Type B pancreatic cell (in vitro differentiated cells): ENCODE data around the gene SPARC. TPM values are rescaled to one million over a fixed set of nuclear protein-coding genes. Genes with fewer than 3 reads are reported as not detected.

Experiments used
- DNase-seq: peaks from one replicate; pipeline ENCODE4 v3.0.0; 2021; ENCODE audit warnings: mixed read lengths; ENCODE audit not compliant: unreplicated experiment; ENCODE audit errors: extremely low spot score
- H3K27ac Mint-ChIP-seq: 2 replicates; pipeline ENCODE4 v1.8.0; 2021; ENCODE audit warnings: mild to moderate bottlenecking, mixed read lengths
- H3K27me3 Mint-ChIP-seq: 2 replicates; pipeline ENCODE4 v1.8.0; 2021; ENCODE audit warnings: mixed read lengths
- H3K36me3 Mint-ChIP-seq: 2 replicates; pipeline ENCODE4 v1.8.0; 2021; ENCODE audit warnings: mixed read lengths
- H3K4me1 Mint-ChIP-seq: one replicate; pipeline ENCODE4 v1.8.0; 2021; ENCODE audit warnings: mixed read lengths; ENCODE audit not compliant: unreplicated experiment
- H3K4me3 Mint-ChIP-seq: 2 replicates; pipeline ENCODE4 v1.8.0; 2021; ENCODE audit warnings: mild to moderate bottlenecking, mixed read lengths
- H3K9me3 Mint-ChIP-seq: 2 replicates; pipeline ENCODE4 v1.8.0; 2021; ENCODE audit warnings: mixed read lengths
- total RNA-seq: library from RNA; stranded (reverse); gene quantifications from 2 replicates; pipeline ENCODE4 v1.2.1, GENCODE V29; 2021; ENCODE audit warnings: low replicate concordance
- TF ChIP-seq, protein P1 (sequence below): fragments of 200-600 bp; sonication (generic); conservative IDR thresholded peaks from 2 replicates; pipeline ENCODE4 v1.5.0; 2021; ENCODE audit warnings: antibody characterized with exemption, mild to moderate bottlenecking

SPARC gene
- total RNA-seq, 1 donor from 2014 or later: 973 TPM

GRCh38 chr5:151719228-151720000 lies 32.7 kb upstream of the SPARC start:
- Mint-ChIP-seq H3K9me3 (no peaks in the 10 kb centered on the region), H3K36me3 (no peaks in the 10 kb centered on the region), H3K27ac (no peak overlapping the region), H3K27me3 (no peaks in the 10 kb centered on the region), H3K4me1 (peaks cover 4% of the 10 kb centered on the region), H3K4me3 (no peak overlapping the region)
- no peak for DNase-seq
- TF ChIP-seq, protein P1, sequence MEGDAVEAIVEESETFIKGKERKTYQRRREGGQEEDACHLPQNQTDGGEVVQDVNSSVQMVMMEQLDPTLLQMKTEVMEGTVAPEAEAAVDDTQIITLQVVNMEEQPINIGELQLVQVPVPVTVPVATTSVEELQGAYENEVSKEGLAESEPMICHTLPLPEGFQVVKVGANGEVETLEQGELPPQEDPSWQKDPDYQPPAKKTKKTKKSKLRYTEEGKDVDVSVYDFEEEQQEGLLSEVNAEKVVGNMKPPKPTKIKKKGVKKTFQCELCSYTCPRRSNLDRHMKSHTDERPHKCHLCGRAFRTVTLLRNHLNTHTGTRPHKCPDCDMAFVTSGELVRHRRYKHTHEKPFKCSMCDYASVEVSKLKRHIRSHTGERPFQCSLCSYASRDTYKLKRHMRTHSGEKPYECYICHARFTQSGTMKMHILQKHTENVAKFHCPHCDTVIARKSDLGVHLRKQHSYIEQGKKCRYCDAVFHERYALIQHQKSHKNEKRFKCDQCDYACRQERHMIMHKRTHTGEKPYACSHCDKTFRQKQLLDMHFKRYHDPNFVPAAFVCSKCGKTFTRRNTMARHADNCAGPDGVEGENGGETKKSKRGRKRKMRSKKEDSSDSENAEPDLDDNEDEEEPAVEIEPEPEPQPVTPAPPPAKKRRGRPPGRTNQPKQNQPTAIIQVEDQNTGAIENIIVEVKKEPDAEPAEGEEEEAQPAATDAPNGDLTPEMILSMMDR: peak; percentile 65

DNA sequence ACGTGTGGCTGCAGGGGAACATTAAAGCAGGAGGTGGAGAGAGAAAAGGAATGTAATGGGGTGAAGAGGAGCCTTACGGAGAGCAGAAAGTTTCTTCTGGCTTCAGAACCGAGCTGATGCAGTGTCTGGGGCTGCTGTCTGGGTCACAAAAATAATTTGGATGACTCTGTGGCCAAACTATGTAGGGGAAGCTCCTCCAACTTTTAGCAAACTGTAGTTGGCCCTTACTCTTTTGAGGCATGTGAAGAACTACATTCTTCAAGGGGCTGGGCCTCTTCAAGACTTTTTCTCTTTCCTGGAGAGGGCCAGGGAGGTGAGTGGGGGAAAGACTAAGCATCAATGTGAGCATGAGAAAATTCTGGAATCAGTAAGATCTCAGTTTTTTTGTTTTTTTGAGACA lies 31.9 kb upstream of the SPARC start:
- Mint-ChIP-seq H3K4me1 (peaks cover 4% of the 10 kb centered on the region), H3K4me3 (no peak overlapping the region), H3K36me3 (no peaks in the 10 kb centered on the region), H3K27ac (no peak overlapping the region), H3K27me3 (no peaks in the 10 kb centered on the region), H3K9me3 (no peaks in the 10 kb centered on the region)
- TF ChIP-seq, protein P1: no peak
- DNase-seq: no peak

GRCh38 chr5:151718153-151718552 lies 31.4 kb upstream of the SPARC start:
- DNase-seq: no peak
- H3K4me3 Mint-ChIP-seq: no peak overlapping the region
- no peaks in the 10 kb centered on the region for H3K36me3 Mint-ChIP-seq
- TF ChIP-seq, protein P1: no peak
- H3K27ac Mint-ChIP-seq: no peak overlapping the region
- H3K4me1 Mint-ChIP-seq: peaks cover 4% of the 10 kb centered on the region
- no peaks in the 10 kb centered on the region for H3K9me3 Mint-ChIP-seq
- H3K27me3 Mint-ChIP-seq: no peaks in the 10 kb centered on the region

GRCh38 chr5:151717416-151717815 lies 30.7 kb upstream of the SPARC start:
- TF ChIP-seq, protein P1: no peak
- DNase-seq: no peak
- Mint-ChIP-seq H3K36me3 (no peaks in the 10 kb centered on the region), H3K27me3 (no peaks in the 10 kb centered on the region), H3K4me3 (no peak overlapping the region), H3K4me1 (peaks cover 4% of the 10 kb centered on the region), H3K9me3 (no peaks in the 10 kb centered on the region), H3K27ac (no peak overlapping the region)

DNA sequence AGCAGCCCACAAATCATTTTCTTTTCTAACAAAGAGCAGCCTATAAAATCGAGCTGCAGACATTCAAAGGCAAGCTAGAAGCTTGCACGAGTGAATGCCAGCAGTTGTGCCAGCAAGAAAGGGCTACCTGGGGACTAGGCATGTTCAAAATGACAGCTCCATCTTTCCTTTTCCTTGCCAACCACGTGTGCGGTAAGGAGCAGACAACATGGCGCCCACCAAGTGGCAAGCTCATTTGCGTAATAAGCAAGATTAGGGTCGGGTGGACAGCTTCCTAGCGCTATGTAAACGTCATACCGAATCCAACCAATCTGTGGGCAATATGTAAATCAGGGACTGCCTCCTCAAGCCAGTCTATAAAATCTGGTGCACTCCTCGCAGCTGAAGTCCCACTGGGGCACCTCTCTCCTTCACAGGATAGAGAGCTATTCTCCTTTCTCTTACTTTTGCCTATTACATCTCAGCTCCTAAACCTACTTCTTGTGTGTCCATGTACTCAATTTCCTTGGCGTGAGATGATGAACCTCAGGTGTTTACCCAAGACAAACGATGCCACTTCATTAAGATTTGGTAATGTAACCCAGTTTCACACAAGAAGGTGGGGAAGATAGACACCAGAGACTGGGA lies 22.5 kb upstream of the SPARC start:
- DNase-seq: no peak
- H3K27ac Mint-ChIP-seq: no peak overlapping the region
- no peaks in the 10 kb centered on the region for H3K4me1 Mint-ChIP-seq
- H3K36me3 Mint-ChIP-seq: no peaks in the 10 kb centered on the region
- H3K9me3 Mint-ChIP-seq: no peaks in the 10 kb centered on the region
- TF ChIP-seq, protein P1: no peak
- H3K4me3 Mint-ChIP-seq: no peak overlapping the region
- H3K27me3 Mint-ChIP-seq: no peaks in the 10 kb centered on the region
